Gastrocnemius medialis (tissue), 4 donors: ENCODE results near the gene PRKACA. TPM values are rescaled to one million over a fixed set of nuclear protein-coding genes. Genes with fewer than 3 reads are reported as not detected.

Experiments
- ATAC-seq, 2 donors: fragments of 150-250 bp; one replicate each; pipeline ENCODE4 v1.9.1; 2016
- DNase-seq, 2 donors: peaks; one replicate each; pipeline ENCODE4 v3.0.0-alpha.2; 2019
- H3K27ac ChIP-seq, 4 donors: fragments of 200-600 bp; sonication (generic); 1 replicate in 1 of 4; 2 replicates in 3 of 4; pipeline ENCODE4 v1.5.1; 2016 to 2018; ENCODE audit warnings: mild to moderate bottlenecking in 2 of 4, moderate library complexity in 1 of 4
- H3K27me3 ChIP-seq, 3 donors: fragments of 200-600 bp; sonication (generic) in 2 of 3; 1 replicate in 1 of 3; 2 replicates in 2 of 3; pipeline versions ENCODE4 v1.5.1 to v1.6.0; 2016 to 2019; ENCODE audit warnings: mild to moderate bottlenecking in 1 of 3, moderate library complexity in 1 of 3
- H3K36me3 ChIP-seq, 2 donors: fragments of 200-600 bp; sonication (generic) in 1 of 2; one replicate each; pipeline ENCODE4 v1.5.1; 2017 to 2018
- H3K4me1 ChIP-seq, 2 donors: fragments of 200-600 bp; sonication (generic) in 1 of 2; one replicate each; pipeline ENCODE4 v1.5.1; 2016 to 2017; ENCODE audit warnings: mild to moderate bottlenecking in 2 of 2
- H3K4me3 ChIP-seq, 4 donors: fragments of 200-600 bp; sonication (generic) in 3 of 4; 1 replicate in 1 of 4; 2 replicates in 3 of 4; pipeline ENCODE4 v1.5.1; 2016 to 2019; ENCODE audit warnings: mild to moderate bottlenecking in 2 of 4
- H3K9me3 ChIP-seq, 3 donors: fragments of 200-600 bp; sonication (generic) in 2 of 3; 1 replicate in 1 of 3; 2 replicates in 2 of 3; pipeline ENCODE4 v1.5.1; 2016 to 2019
- POLR2A ChIP-seq, 2 donors: fragments of 450-650 bp; IDR thresholded peaks; one replicate each; pipeline ENCODE4 v1.6.1; 2017; ENCODE audit warnings: antibody characterized with exemption in 2 of 2, mild to moderate bottlenecking in 2 of 2, moderate library complexity in 2 of 2
- in situ Hi-C, 4 donors: fragments of 200-750 bp; cut with MboI; loops; one replicate each; pipeline versions ENCODE4 v1.15.0 to v1.8.0; 2017; ENCODE audit warnings: low sequenced_read_pairs in 4 of 4
- intact Hi-C: fragments of 100-400 bp; cut with DNase I; formaldehyde crosslinking; loops from one replicate; pipeline ENCODE4 v1.15.1; 2023; ENCODE audit warnings: low total_unique reads
- total RNA-seq, 4 donors: library from RNA; depleted of rRNA; stranded (reverse); fragments of >200 nt; gene quantifications; one replicate each; pipeline versions ENCODE4 v1.1.0 to v1.2.3, GENCODE V29; 2016
- TF ChIP-seq, protein P1 (sequence below), 5 experiments: fragments of 450-650 bp in 3 of 5; fragments of 200-600 bp in 2 of 5; sonication (generic) in 2 of 5; IDR thresholded peaks in 4 of 5; conservative IDR thresholded peaks in 1 of 5; 1 replicate in 4 of 5; 2 replicates in 1 of 5; pipeline ENCODE4 v1.5.1; 2016 to 2019; ENCODE audit warnings: antibody characterized with exemption in 5 of 5, mild to moderate bottlenecking in 3 of 5, moderate library complexity in 3 of 5

PRKACA gene
- total RNA-seq, 4 donors from 2014 or later, result 74.7 to 180 (median 147) TPM

GRCh38 chr19:14155371-14155770 lies 37.8 kb upstream of the PRKACA start:
- peaks cover 1 to 4% of the 10 kb centered on the region in 2 donors for H3K4me1 ChIP-seq
- H3K27ac ChIP-seq, result no peak overlapping the region
- no peak overlapping the region for H3K4me3 ChIP-seq
- H3K27me3 ChIP-seq, result no peaks in the 10 kb centered on the region
- H3K9me3 ChIP-seq, result no peaks in the 10 kb centered on the region
- in situ Hi-C loops (no loop called here), intact Hi-C loops (no loop called here)
- H3K36me3 ChIP-seq, result no peaks in the 10 kb centered on the region
- ATAC-seq (no peak), DNase-seq (no peak)
- TF ChIP-seq, protein P1, sequence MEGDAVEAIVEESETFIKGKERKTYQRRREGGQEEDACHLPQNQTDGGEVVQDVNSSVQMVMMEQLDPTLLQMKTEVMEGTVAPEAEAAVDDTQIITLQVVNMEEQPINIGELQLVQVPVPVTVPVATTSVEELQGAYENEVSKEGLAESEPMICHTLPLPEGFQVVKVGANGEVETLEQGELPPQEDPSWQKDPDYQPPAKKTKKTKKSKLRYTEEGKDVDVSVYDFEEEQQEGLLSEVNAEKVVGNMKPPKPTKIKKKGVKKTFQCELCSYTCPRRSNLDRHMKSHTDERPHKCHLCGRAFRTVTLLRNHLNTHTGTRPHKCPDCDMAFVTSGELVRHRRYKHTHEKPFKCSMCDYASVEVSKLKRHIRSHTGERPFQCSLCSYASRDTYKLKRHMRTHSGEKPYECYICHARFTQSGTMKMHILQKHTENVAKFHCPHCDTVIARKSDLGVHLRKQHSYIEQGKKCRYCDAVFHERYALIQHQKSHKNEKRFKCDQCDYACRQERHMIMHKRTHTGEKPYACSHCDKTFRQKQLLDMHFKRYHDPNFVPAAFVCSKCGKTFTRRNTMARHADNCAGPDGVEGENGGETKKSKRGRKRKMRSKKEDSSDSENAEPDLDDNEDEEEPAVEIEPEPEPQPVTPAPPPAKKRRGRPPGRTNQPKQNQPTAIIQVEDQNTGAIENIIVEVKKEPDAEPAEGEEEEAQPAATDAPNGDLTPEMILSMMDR (IDR thresholded peaks at IDR 0.05 in 4 of 5, conservative IDR thresholded peaks at IDR 0.05 in 1 of 5), result no peak
- no peak for TF ChIP-seq POLR2A (IDR thresholded peaks at IDR 0.05)

GRCh38 chr19:14152713-14153112 lies 35.2 kb upstream of the PRKACA start:
- TF ChIP-seq POLR2A (IDR thresholded peaks at IDR 0.05), result no peak
- TF ChIP-seq, protein P1 (IDR thresholded peaks at IDR 0.05 in 4 of 5, conservative IDR thresholded peaks at IDR 0.05 in 1 of 5), result no peak
- no peaks in the 10 kb centered on the region for H3K27me3 ChIP-seq
- DNase-seq, result no peak
- in situ Hi-C loops (no loop called here), intact Hi-C loops (no loop called here)
- H3K9me3 ChIP-seq, result no peaks in the 10 kb centered on the region
- no peak overlapping the region for H3K4me3 ChIP-seq
- H3K4me1 ChIP-seq, result peaks cover 11 to 19% of the 10 kb centered on the region in 2 donors
- no peak for ATAC-seq
- no peaks in the 10 kb centered on the region for H3K36me3 ChIP-seq
- no peak overlapping the region for H3K27ac ChIP-seq

- no peak for ATAC-seq
- intact Hi-C loops, result no loop called here
- no peaks in the 10 kb centered on the region for H3K36me3 ChIP-seq
- peaks cover 11 to 19% of the 10 kb centered on the region in 2 donors for H3K4me1 ChIP-seq
- H3K4me3 ChIP-seq, result no peak overlapping the region
- no peak for TF ChIP-seq POLR2A (IDR thresholded peaks at IDR 0.05)
- TF ChIP-seq, protein P1 (IDR thresholded peaks at IDR 0.05 in 4 of 5, conservative IDR thresholded peaks at IDR 0.05 in 1 of 5), result no peak
- no peaks in the 10 kb centered on the region for H3K27me3 ChIP-seq
- H3K9me3 ChIP-seq, result no peaks in the 10 kb centered on the region
- in situ Hi-C loops, result no loop called here
- DNase-seq, result no peak
- H3K27ac ChIP-seq, result peak overlapping the region in 3 of 4 donors; percentile 49 to 76 (median 73)
These were observed 33.5 kb upstream of the PRKACA start for GRCh38 chr19:14150770-14151661.

DNA sequence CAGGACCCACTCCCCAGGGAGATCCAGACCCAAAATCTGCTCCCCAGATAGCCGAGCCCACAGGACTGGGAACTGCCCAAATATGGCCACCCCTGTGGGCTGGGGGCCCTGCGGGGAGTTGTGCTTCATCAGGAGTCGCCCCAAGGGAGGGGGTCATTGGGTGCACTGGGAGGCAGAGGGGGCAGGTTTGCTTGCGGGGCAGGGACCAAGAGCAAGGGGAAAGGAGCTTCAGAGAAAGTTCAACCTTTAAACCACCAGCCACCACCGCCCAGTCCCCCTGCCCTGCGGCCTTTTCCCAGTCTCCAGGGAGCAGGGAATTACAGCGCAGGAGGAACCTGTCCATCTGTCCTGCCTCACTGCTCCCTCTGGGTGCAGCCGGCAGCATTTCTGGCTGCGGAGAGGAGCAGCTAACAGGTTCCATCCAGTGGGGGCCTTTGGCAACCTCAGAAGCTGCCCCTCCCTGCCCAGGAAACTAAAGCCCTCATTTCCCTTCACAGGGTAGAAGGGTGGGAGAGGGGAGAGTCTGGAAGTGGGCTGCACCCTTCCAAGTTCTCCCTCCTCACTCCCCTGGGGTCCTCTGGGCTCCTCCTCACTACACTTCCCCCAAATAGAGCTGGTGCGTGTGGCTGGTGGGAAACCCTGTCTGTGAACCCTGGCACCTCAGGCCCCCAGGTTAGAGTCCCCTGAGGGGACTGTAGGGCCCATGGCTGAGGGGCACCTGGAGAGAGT lies 32.6 kb upstream of the PRKACA start:
- no peaks in the 10 kb centered on the region for H3K27me3 ChIP-seq
- TF ChIP-seq, protein P1 (IDR thresholded peaks at IDR 0.05 in 4 of 5, conservative IDR thresholded peaks at IDR 0.05 in 1 of 5), result no peak
- no peak for TF ChIP-seq POLR2A (IDR thresholded peaks at IDR 0.05)
- H3K27ac ChIP-seq, result peak overlapping the region; percentile 49 to 76 (median 61)
- intact Hi-C loops, result no loop called here
- H3K4me1 ChIP-seq, result peaks cover 11 to 19% of the 10 kb centered on the region in 2 donors
- in situ Hi-C loops, result no loop called here
- peak overlapping the region in 2 of 4 donors; percentile 5 to 10 for H3K4me3 ChIP-seq
- DNase-seq (no peak), ATAC-seq (no peak)
- H3K36me3 ChIP-seq, result no peaks in the 10 kb centered on the region
- no peaks in the 10 kb centered on the region for H3K9me3 ChIP-seq
